PC-9 (cell line): Measurements from ENCODE around the gene ECI2. TPM values are rescaled to one million over a fixed set of nuclear protein-coding genes. Genes with fewer than 3 reads are reported as not detected.

Experiments used
- BruUV-seq: library from RNA; stranded (reverse); fragments of 400-500 nt; replicated peaks from 2 replicates; lab custom pipeline; 2021; lab: Mats Ljungman, UMichigan
- CTCF ChIA-PET: fragments of 300-600 bp; sonication (Branson Sonifier 250); formaldehyde crosslinking; loops from one replicate; lab custom pipeline; 2022; ENCODE audit warnings: antibody characterized with exemption; lab: Charles Lee
- POLR2A ChIA-PET: fragments of 300-600 bp; sonication (Branson Sonifier 250); formaldehyde crosslinking; loops from one replicate; lab custom pipeline; 2022; ENCODE audit warnings: antibody characterized with exemption; ENCODE audit not compliant: unreplicated experiment; lab: Charles Lee
- DNase-seq, 2 experiments: peaks; one replicate each; pipeline versions ENCODE4 v3.0.0 to v3.0.0-alpha.2; 2015 to 2022; ENCODE audit warnings: mixed read lengths in 1 of 2
- H2AFZ ChIP-seq: fragments of 200-600 bp; sonication (generic); 2 replicates; pipeline ENCODE4 v1.8.1; 2017; ENCODE audit warnings: antibody characterized with exemption
- H3F3A ChIP-seq: fragments of 200-600 bp; sonication (generic); 2 replicates; pipeline ENCODE4 v1.8.1; 2017; ENCODE audit warnings: antibody characterized with exemption, mild to moderate bottlenecking, low read depth; ENCODE audit not compliant: insufficient read depth
- H3K27ac ChIP-seq: fragments of 200-600 bp; sonication (generic); 2 replicates; pipeline ENCODE4 v1.6.1; 2016; ENCODE audit warnings: mixed run types
- H3K27me3 ChIP-seq: fragments of 200-600 bp; sonication (generic); 2 replicates; pipeline ENCODE4 v1.6.1; 2016; ENCODE audit warnings: low read depth, mixed run types; ENCODE audit not compliant: insufficient read depth
- H3K36me3 ChIP-seq: fragments of 200-600 bp; sonication (generic); 2 replicates; pipeline ENCODE4 v1.6.1; 2016; ENCODE audit warnings: low read depth, mixed run types
- H3K4me1 ChIP-seq: fragments of 200-600 bp; sonication (generic); replicated peaks from 2 replicates; pipeline ENCODE4 v1.6.1; 2016; ENCODE audit warnings: mixed run types; ENCODE audit not compliant: insufficient read depth
- H3K4me2 ChIP-seq: fragments of 200-600 bp; sonication (generic); 2 replicates; pipeline ENCODE4 v1.6.1; 2017; ENCODE audit warnings: mixed run types
- H3K4me3 ChIP-seq: fragments of 200-600 bp; sonication (generic); 2 replicates; pipeline ENCODE4 v1.6.1; 2016; ENCODE audit warnings: mixed run types
- H3K79me2 ChIP-seq: fragments of 200-600 bp; sonication (generic); 2 replicates; pipeline ENCODE4 v1.6.1; 2017; ENCODE audit warnings: low read depth, mixed run types
- H3K9me2 ChIP-seq: fragments of 200-600 bp; sonication (generic); 2 replicates; pipeline ENCODE4 v1.8.1; 2017; ENCODE audit warnings: mild to moderate bottlenecking; ENCODE audit not compliant: insufficient read depth
- H3K9me3 ChIP-seq: fragments of 200-600 bp; sonication (generic); 2 replicates; pipeline ENCODE4 v1.8.1; 2016; ENCODE audit warnings: low read depth; ENCODE audit not compliant: insufficient read depth
- H4K20me1 ChIP-seq: fragments of 200-600 bp; sonication (generic); 2 replicates; pipeline ENCODE4 v1.8.1; 2017; ENCODE audit not compliant: insufficient read depth
- CTCF ChIP-seq: fragments of 200-600 bp; sonication (generic); conservative IDR thresholded peaks from 2 replicates; pipeline ENCODE4 v1.6.1; 2017; ENCODE audit warnings: mixed run types, antibody characterized with exemption, mild to moderate bottlenecking, moderate library complexity
- EZH2 ChIP-seq: fragments of 200-600 bp; sonication (generic); IDR thresholded peaks from 2 replicates; pipeline ENCODE4 v1.8.0; 2017; ENCODE audit warnings: antibody characterized with exemption, low read depth
- intact Hi-C: fragments of 100-400 bp; cut with micrococcal nuclease; formaldehyde crosslinking; loops from one replicate; pipeline ENCODE4 v1.10.0; 2022; ENCODE audit not compliant: unreplicated experiment
- total RNA-seq: library from RNA; stranded (reverse); gene quantifications from 2 replicates; pipeline ENCODE4 v1.2.3, GENCODE V29; 2021

The ECI2 gene
- total RNA-seq, 1 experiment from 2014 or later: 45.7 TPM

- intact Hi-C loops: no loop called here
- Histone ChIP-seq H3K27me3 (no peaks in the 10 kb centered on the region), H3K9me3 (no peaks in the 10 kb centered on the region), H3K36me3 (no peaks in the 10 kb centered on the region), H3K27ac (no peak overlapping the region), H3K4me2 (no peak overlapping the region), H3F3A (no peaks in the 10 kb centered on the region), H3K79me2 (no peaks in the 10 kb centered on the region), H3K4me1 (0 out of 2 replicates have a peak, but pooled peaks cover 6% of the 10 kb centered on the region), H3K9me2 (no peaks in the 10 kb centered on the region), H2AFZ (no peak overlapping the region), H3K4me3 (no peak overlapping the region), H4K20me1 (no peaks in the 10 kb centered on the region)
- CTCF ChIA-PET: no interaction called here
- DNase-seq: no peak
- TF ChIP-seq EZH2 (no peak), CTCF (no peak)
- POLR2A ChIA-PET: no interaction called here
- BruUV-seq: no TSS peak
Measured at GRCh38 chr6:4101298-4101697, 34.1 kb downstream of the ECI2 start.

DNA sequence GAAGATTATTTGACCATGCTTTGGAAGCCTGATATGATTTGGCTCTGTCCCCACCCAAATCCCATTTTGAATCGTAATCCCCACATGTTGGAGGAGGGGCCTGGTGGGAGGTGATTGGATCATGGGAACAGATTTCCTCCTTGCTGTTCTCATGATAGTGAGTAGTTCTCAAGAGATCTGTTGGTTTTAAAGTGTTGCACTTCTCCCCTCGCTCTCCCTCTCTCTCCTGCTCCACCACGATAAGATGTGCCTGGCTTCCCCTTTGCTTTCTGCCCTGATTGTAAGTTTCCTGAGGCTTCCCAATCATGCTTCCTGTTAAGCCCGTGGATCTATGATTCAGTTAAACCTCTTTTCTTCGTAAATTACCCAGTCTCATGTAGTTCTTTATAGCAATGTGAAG lies 34.7 kb downstream of the ECI2 start:
- no TSS peak for BruUV-seq
- Histone ChIP-seq H3K9me2 (no peaks in the 10 kb centered on the region), H3K79me2 (no peaks in the 10 kb centered on the region), H3K4me1 (0 out of 2 replicates have a peak, but pooled peaks cover 6% of the 10 kb centered on the region), H3K27me3 (no peaks in the 10 kb centered on the region), H3K27ac (no peak overlapping the region), H2AFZ (no peak overlapping the region), H4K20me1 (no peaks in the 10 kb centered on the region), H3K4me3 (no peak overlapping the region), H3K4me2 (no peak overlapping the region), H3K36me3 (no peaks in the 10 kb centered on the region), H3K9me3 (no peaks in the 10 kb centered on the region), H3F3A (no peaks in the 10 kb centered on the region)
- no peak for TF ChIP-seq CTCF
- TF ChIP-seq EZH2: no peak
- intact Hi-C loops: no loop called here
- ChIA-PET CTCF (no interaction called here), POLR2A (no interaction called here)
- DNase-seq: no peak

DNA sequence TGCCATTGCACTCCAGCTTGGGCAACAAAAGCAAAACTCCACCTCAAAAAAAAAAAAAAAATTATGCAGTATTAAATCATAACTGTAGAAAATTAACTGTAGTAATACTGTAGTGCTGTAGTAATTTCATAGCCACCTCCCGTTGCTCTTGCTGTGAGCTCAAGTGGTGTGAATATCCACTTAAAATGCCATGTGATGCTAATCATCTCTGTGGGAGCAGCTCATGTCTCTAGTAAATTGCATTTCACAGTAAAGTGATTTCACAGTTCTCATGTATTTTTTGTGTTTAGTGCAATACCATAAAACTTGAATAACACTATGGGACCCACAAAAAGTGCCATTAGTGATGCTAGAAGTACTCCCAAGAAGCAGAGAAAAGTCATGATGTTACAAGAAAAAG lies 42.1 kb downstream of the ECI2 start:
- ChIA-PET CTCF (no interaction called here), POLR2A (no interaction called here)
- Histone ChIP-seq H3K27me3 (no peaks in the 10 kb centered on the region), H3K9me2 (no peaks in the 10 kb centered on the region), H2AFZ (no peak overlapping the region), H3K36me3 (no peaks in the 10 kb centered on the region), H4K20me1 (no peaks in the 10 kb centered on the region), H3K9me3 (no peaks in the 10 kb centered on the region), H3K27ac (no peak overlapping the region), H3F3A (no peaks in the 10 kb centered on the region), H3K4me1 (no peaks in the 10 kb centered on the region), H3K4me2 (no peak overlapping the region), H3K79me2 (no peaks in the 10 kb centered on the region), H3K4me3 (no peak overlapping the region)
- intact Hi-C loops: no loop called here
- DNase-seq: no peak
- BruUV-seq: no TSS peak
- TF ChIP-seq CTCF (no peak), EZH2 (no peak)
